ENCODE measurements around the gene MICU2. TPM values are rescaled to one million over a fixed set of nuclear protein-coding genes. Genes with fewer than 3 reads are reported as not detected.
"Not testable (repeated sequence)": the region's sequence is repeated elsewhere in the genome, so short reads cannot be mapped to it uniquely, and the experiment has no call there.

Gene MICU2
- total RNA-seq, 4 donors from 2014 or later, result 31.6 to 39.5 (median 36.0) TPM

GRCh38 chr13:21569686-21570085 is 34.3 kb downstream of the MICU2 start:
- no peak for DNase-seq (ENCODE audit: extremely low spot score)
- 93% methylated on average over 3 of the region's 3 CpGs for WGBS
- no peak overlapping the region for H3K4me3 ChIP-seq
- no peak overlapping the region for H3K27ac ChIP-seq (replicated peaks in 1 of 4)
- intact Hi-C loops (cut with DNase I), result no loop called here
- H3K36me3 ChIP-seq, result peaks cover 7 to 20% (median 12%) of the 10 kb centered on the region in 4 donors
- no peak for TF ChIP-seq POLR2A (IDR thresholded peaks at IDR 0.05; ENCODE audit: low read depth)
- TF ChIP-seq POLR2AphosphoS5 (IDR thresholded peaks at IDR 0.05), result no peak
- no peak for TF ChIP-seq CTCF (IDR thresholded peaks at IDR 0.05)
- TF ChIP-seq EP300 (IDR thresholded peaks at IDR 0.05), result no peak
- no peaks in the 10 kb centered on the region for H3K4me1 ChIP-seq
- H3K9me3 ChIP-seq, result no peaks in the 10 kb centered on the region
- H3K27me3 ChIP-seq, result no peaks in the 10 kb centered on the region

- no peaks in the 10 kb centered on the region for H3K9me3 ChIP-seq
- intact Hi-C loops (cut with DNase I), result no loop called here
- H3K4me1 ChIP-seq, result no peaks in the 10 kb centered on the region
- H3K27ac ChIP-seq (replicated peaks in 1 of 4), result no peak overlapping the region
- H3K4me3 ChIP-seq, result no peak overlapping the region
- DNase-seq (ENCODE audit: extremely low spot score), result no peak
- TF ChIP-seq POLR2AphosphoS5 (IDR thresholded peaks at IDR 0.05) (no peak), CTCF (IDR thresholded peaks at IDR 0.05) (no peak), POLR2A (IDR thresholded peaks at IDR 0.05; ENCODE audit: low read depth) (no peak), EP300 (IDR thresholded peaks at IDR 0.05) (no peak)
- no peaks in the 10 kb centered on the region for H3K27me3 ChIP-seq
- 97% methylated on average over 5 of the region's 5 CpGs for WGBS
- H3K36me3 ChIP-seq, result peaks cover 8 to 28% (median 19%) of the 10 kb centered on the region in 4 donors
Observed at GRCh38 chr13:21568854-21569253, 35.1 kb downstream of the MICU2 start.

DNA sequence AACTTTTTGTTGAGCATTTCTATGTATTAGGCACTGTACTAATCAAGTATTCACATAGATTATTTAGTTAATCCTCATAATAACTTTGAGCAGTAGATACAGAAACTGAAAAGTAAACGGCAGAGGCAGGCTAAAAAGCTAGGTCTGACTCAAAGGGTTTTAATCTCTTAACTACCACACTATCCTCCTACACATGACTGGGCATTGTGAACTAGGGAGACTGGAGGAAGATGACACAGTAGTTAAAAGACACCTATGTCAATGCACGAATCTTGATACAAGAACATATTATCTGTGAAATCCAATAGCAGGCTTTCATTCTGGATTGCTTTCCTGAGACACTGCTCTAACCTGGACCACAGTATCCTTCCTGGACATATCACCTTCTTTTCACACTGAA is 36.3 kb downstream of the MICU2 start:
- DNase-seq (ENCODE audit: extremely low spot score), result no peak
- Histone ChIP-seq H3K27ac (replicated peaks in 1 of 4) (no peak overlapping the region), H3K4me1 (no peaks in the 10 kb centered on the region), H3K36me3 (peaks cover 12 to 37% (median 26%) of the 10 kb centered on the region in 4 donors), H3K4me3 (no peak overlapping the region), H3K9me3 (no peaks in the 10 kb centered on the region), H3K27me3 (no peaks in the 10 kb centered on the region)
- 85% methylated on average over 2 of the region's 2 CpGs for WGBS
- intact Hi-C loops (cut with DNase I), result no loop called here
- TF ChIP-seq CTCF (IDR thresholded peaks at IDR 0.05) (no peak), POLR2AphosphoS5 (IDR thresholded peaks at IDR 0.05) (no peak), EP300 (IDR thresholded peaks at IDR 0.05) (no peak), POLR2A (IDR thresholded peaks at IDR 0.05; ENCODE audit: low read depth) (no peak)

DNA sequence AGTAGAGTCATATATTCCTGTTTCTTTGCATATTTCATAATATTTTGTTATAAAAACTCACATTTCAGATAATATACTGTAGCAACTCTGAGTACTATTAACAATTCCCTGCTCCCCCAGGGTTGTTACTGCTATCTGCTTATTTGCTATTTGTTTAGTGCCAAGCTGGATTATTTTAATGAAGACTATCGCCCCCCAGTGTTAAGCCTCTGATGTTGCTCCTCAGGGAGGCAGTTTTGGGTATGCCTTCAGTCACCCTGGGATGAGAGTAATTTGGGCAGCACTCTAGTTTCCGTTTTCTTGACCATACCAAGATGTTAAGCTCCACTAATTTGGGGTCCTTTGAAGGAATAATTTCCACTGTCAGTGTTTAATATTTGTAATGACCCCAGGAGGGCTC is 46.0 kb downstream of the MICU2 start:
- H3K27ac ChIP-seq (replicated peaks in 1 of 4), result no peak overlapping the region
- H3K4me1 ChIP-seq, result no peaks in the 10 kb centered on the region
- TF ChIP-seq EP300 (IDR thresholded peaks at IDR 0.05), result no peak
- TF ChIP-seq POLR2AphosphoS5 (IDR thresholded peaks at IDR 0.05), result no peak
- no peak for TF ChIP-seq POLR2A (IDR thresholded peaks at IDR 0.05; ENCODE audit: low read depth)
- TF ChIP-seq CTCF (IDR thresholded peaks at IDR 0.05), result no peak
- no peaks in the 10 kb centered on the region for H3K9me3 ChIP-seq
- H3K36me3 ChIP-seq, result peaks cover 0 to 28% (median 5%) of the 10 kb centered on the region in 4 donors
- 74% methylated on average over 2 of the region's 2 CpGs for WGBS
- DNase-seq (ENCODE audit: extremely low spot score), result no peak
- intact Hi-C loops (cut with DNase I), result no loop called here
- H3K27me3 ChIP-seq, result no peaks in the 10 kb centered on the region
- no peak overlapping the region for H3K4me3 ChIP-seq

DNA sequence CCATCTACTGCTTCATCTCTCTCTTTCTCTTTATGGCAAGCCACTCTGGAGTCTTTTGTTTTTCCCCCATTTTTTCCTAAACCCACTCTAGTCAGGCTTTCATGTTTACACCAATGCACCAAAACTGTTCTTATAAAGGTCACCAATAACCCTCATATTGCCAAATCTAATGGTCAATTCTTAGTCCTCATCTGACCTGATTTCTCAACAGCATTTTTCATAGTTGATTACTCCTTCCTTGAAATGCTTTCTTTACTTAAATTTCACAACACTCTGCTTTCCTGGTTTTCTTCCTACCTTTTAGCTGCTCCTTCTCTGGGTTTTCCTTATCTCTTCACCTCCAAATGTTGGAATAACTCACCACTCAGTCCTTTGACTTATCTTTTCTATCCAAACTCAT is 47.9 kb downstream of the MICU2 start:
- TF ChIP-seq POLR2A (IDR thresholded peaks at IDR 0.05; ENCODE audit: low read depth), result no peak
- no peak for DNase-seq (ENCODE audit: extremely low spot score)
- intact Hi-C loops (cut with DNase I), result no loop called here
- H3K4me3 ChIP-seq, result no peak overlapping the region
- H3K27ac ChIP-seq (replicated peaks in 1 of 4), result no peak overlapping the region
- H3K27me3 ChIP-seq, result no peaks in the 10 kb centered on the region
- peaks cover 0 to 18% (median 0%) of the 10 kb centered on the region in 4 donors for H3K36me3 ChIP-seq
- no peaks in the 10 kb centered on the region for H3K4me1 ChIP-seq
- no peaks in the 10 kb centered on the region for H3K9me3 ChIP-seq

DNA sequence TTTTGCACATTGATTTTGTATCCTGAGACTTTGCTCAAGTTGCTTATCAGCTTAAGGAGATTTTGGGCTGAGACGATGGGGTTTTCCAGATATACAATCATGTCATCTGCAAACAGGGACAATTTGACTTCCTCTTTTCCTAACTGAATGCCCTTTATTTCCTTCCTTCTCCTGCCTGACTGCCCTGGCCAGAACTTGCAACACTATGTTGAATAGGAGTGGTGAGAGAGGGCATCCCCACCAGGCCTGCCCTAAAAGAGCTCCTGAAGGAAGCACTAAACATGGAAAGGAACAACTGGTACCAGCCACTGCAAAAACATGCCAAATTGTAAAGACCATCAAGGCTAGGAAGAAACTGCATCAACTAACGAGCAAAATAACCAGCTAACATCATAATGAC is 50.7 kb downstream of the MICU2 start:
- H3K36me3 ChIP-seq; H3K27me3 ChIP-seq; DNase-seq (ENCODE audit: extremely low spot score); H3K27ac ChIP-seq (replicated peaks in 1 of 4); H3K4me3 ChIP-seq; H3K4me1 ChIP-seq; intact Hi-C loops (cut with DNase I); H3K9me3 ChIP-seq: not testable (repeated sequence)
- WGBS, result 23% methylated on average over 1 of the region's 2 CpGs
